ENCODE measurements around the gene MARF1. TPM values are rescaled to one million over a fixed set of nuclear protein-coding genes. Genes with fewer than 3 reads are reported as not detected.

MARF1 gene
- polyA plus RNA-seq, 1 donor (not counting 4 experiments of a cell fraction or from before 2014, with no cell fraction given), result 12.5 TPM

- Histone ChIP-seq H3K9ac (ENCODE audit: control insufficient read depth, extremely low read depth, insufficient read depth, low read length) (no peak overlapping the region), H3K27me3 (ENCODE audit: control insufficient read depth, extremely low read depth, insufficient read depth, low read length) (no peaks in the 10 kb centered on the region), H3K4me1 (ENCODE audit: control insufficient read depth, extremely low read depth, insufficient read depth, low read length) (peaks cover 14% of the 10 kb centered on the region), H2AFZ (ENCODE audit: control insufficient read depth, low read length) (no peak overlapping the region), H3K27ac (ENCODE audit: control insufficient read depth, insufficient read depth, low read length) (no peak overlapping the region), H3K9me3 (ENCODE audit: control insufficient read depth, low read depth, low read length) (no peaks in the 10 kb centered on the region), H3K79me2 (ENCODE audit: control insufficient read depth, insufficient read depth, low read length) (peaks cover 24% of the 10 kb centered on the region), H4K20me1 (ENCODE audit: control insufficient read depth, extremely low read depth, insufficient read depth, low read length) (no peaks in the 10 kb centered on the region), H3K4me2 (ENCODE audit: control insufficient read depth, extremely low read depth, insufficient read depth, low read depth, low read length) (no peak overlapping the region), H3K9me1 (ENCODE audit: control insufficient read depth, extremely low read depth, insufficient read depth, low read length) (no peaks in the 10 kb centered on the region), H3K36me3 (ENCODE audit: control insufficient read depth in 2 of 2, extremely low read depth in 1 of 2, insufficient read depth in 2 of 2, low read length in 2 of 2) (peaks cover 12 to 22% of the 10 kb centered on the region in 2 experiments), H3K4me3 (ENCODE audit: control insufficient read depth in 2 of 3, extremely low read depth in 1 of 3, insufficient read depth in 2 of 3, low read depth in 1 of 3, low read length in 3 of 3) (no peak overlapping the region)
- TF ChIP-seq CTCF (optimal IDR thresholded peaks at IDR 0.05 in 1 of 3, IDR thresholded peaks at IDR 0.05 in 1 of 3, conservative IDR thresholded peaks at IDR 0.05 in 1 of 3; ENCODE audit: extremely low read depth in 1 of 3, insufficient read depth in 2 of 3, low read length in 3 of 3), result no peak
- dilution Hi-C loops (cut with MboI; ENCODE audit: extremely low pct_ligation_motif_present, low sequenced_read_pairs), result no loop called here
- no peak for FAIRE-seq
- no peak for DNase-seq (ENCODE audit: low read depth, low spot score)
These were observed 3.8 kb downstream of the MARF1 start for GRCh38 chr16:15639061-15639568.

GRCh38 chr16:15636392-15636873 lies 6.5 kb downstream of the MARF1 start:
- Histone ChIP-seq H3K79me2 (ENCODE audit: control insufficient read depth, insufficient read depth, low read length) (peaks cover 16% of the 10 kb centered on the region), H3K9me3 (ENCODE audit: control insufficient read depth, low read depth, low read length) (no peaks in the 10 kb centered on the region), H3K36me3 (ENCODE audit: control insufficient read depth in 2 of 2, extremely low read depth in 1 of 2, insufficient read depth in 2 of 2, low read length in 2 of 2) (peaks cover 24 to 29% of the 10 kb centered on the region in 2 experiments), H2AFZ (ENCODE audit: control insufficient read depth, low read length) (no peak overlapping the region), H4K20me1 (ENCODE audit: control insufficient read depth, extremely low read depth, insufficient read depth, low read length) (no peaks in the 10 kb centered on the region), H3K4me1 (ENCODE audit: control insufficient read depth, extremely low read depth, insufficient read depth, low read length) (peaks cover 2% of the 10 kb centered on the region), H3K4me2 (ENCODE audit: control insufficient read depth, extremely low read depth, insufficient read depth, low read depth, low read length) (no peak overlapping the region), H3K9ac (ENCODE audit: control insufficient read depth, extremely low read depth, insufficient read depth, low read length) (no peak overlapping the region), H3K27me3 (ENCODE audit: control insufficient read depth, extremely low read depth, insufficient read depth, low read length) (no peaks in the 10 kb centered on the region), H3K27ac (ENCODE audit: control insufficient read depth, insufficient read depth, low read length) (no peak overlapping the region), H3K9me1 (ENCODE audit: control insufficient read depth, extremely low read depth, insufficient read depth, low read length) (no peaks in the 10 kb centered on the region), H3K4me3 (ENCODE audit: control insufficient read depth in 2 of 3, extremely low read depth in 1 of 3, insufficient read depth in 2 of 3, low read depth in 1 of 3, low read length in 3 of 3) (no peak overlapping the region)
- DNase-seq (ENCODE audit: low read depth, low spot score), result no peak
- dilution Hi-C loops (cut with MboI; ENCODE audit: extremely low pct_ligation_motif_present, low sequenced_read_pairs), result no loop called here
- FAIRE-seq, result no peak
- no peak for TF ChIP-seq EZH2 (IDR thresholded peaks at IDR 0.05; ENCODE audit: low read length)
- no peak for TF ChIP-seq CTCF (optimal IDR thresholded peaks at IDR 0.05 in 1 of 3, IDR thresholded peaks at IDR 0.05 in 1 of 3, conservative IDR thresholded peaks at IDR 0.05 in 1 of 3; ENCODE audit: extremely low read depth in 1 of 3, insufficient read depth in 2 of 3, low read length in 3 of 3)
